Suppressor macrophage (primary cell): ENCODE measurements around the gene GDNF.
"Not testable (repeated sequence)": the region's sequence is repeated elsewhere in the genome, so short reads cannot be mapped to it uniquely, and the experiment has no call there.

Source experiments
- DNase-seq, 4 experiments: peaks; one replicate each; pipeline ENCODE4 v3.0.0-alpha.2; 2020 to 2022

GDNF gene

DNA sequence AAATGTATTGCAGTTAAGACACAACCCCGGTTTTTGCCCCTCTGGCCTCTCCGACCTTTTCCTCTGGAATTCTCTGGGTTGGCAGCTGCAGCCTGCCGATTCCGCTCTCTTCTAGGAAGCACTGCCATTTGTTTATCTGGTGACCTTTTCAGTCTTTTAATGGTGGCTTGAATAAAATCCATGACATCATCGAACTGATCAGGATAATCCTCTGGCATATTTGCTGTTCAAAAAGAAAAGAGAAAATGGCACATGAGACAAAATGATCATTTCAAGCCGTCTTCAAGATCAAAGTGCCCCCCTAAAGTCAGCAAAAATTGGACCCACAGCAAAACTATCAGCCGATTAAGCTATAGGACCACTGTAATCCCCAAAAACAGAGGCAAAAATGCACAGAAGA lies 23.9 kb downstream of the GDNF start:
- DNase-seq = no peak

DNA sequence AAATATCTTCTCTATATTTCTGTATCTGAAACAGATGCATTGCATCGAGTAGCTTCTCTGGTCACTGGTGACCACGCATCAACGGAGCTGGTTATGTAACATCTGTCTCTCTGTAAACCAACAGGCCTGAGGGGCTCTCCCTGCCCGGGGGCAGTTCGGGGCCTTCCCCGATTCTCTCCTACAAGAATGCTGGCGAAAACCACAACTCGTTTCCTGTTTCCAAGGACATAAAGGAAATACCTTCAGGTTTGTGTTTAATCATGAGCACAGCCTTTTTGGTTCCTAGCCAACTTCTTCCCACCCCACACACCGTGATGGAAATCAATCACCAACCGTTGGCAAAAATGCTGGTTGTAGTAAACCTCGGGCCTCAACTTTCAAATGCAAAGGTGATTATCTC lies 25.1 kb downstream of the GDNF start:
- no peak for DNase-seq

DNA sequence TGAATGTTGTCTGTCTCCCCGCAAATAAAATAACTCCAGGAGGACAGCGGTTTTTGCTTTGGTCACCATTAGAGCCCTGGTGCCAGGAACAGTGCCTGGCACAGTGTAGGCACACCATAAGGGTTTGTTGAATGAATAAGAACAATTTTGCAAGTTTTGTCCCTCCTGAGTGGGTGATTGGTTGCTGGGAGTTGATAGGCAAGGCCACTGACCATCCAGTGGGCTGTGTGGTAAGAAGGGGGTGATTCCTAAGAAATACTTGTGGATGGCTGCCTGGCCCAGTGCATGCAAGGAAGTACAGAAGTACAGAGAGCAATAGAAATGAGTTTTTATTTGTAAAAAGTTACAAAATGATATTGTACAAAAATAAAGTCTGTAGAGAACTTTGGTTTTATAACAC lies 27.5 kb downstream of the GDNF start:
- no peak for DNase-seq

DNA sequence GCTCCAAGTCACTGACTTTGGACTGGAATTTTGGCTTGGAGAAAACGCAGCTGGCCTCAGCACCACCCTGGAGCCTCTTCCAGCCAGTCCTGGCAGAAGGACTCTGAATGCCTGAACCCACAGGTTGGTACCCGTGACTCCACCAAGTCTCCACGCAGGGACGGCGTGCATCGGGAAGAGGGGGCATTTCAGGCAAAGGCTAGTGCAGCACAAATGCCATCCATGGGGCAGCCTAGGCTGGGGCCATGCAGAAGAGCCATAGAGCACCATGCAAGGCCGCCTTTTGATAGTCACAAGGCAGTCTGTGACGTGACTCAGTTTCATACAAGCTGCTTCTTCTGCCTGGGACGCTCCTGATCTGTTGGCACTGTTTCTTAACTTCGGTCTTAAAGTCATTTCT lies 28.0 kb downstream of the GDNF start:
- DNase-seq = no peak

DNA sequence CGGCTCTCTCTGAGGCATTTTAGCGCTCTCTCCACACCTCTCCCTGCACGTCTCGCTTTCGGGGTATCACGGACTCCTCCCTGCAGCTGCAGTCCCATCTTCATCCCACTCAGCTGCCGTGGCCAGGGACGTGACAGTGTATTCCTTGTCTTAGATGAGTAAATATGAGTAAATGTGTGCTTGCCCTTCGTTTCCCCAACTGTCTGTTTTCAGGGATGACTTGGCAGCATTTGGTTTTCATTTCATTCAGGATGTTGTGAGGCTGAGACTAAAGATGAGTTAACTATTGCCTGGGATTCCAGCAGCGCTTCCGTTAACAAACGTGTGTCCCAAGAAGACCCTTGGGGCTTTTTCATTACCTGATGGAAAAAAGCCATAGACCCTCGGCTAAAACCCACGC lies 29.5 kb downstream of the GDNF start:
- DNase-seq = no peak

DNA sequence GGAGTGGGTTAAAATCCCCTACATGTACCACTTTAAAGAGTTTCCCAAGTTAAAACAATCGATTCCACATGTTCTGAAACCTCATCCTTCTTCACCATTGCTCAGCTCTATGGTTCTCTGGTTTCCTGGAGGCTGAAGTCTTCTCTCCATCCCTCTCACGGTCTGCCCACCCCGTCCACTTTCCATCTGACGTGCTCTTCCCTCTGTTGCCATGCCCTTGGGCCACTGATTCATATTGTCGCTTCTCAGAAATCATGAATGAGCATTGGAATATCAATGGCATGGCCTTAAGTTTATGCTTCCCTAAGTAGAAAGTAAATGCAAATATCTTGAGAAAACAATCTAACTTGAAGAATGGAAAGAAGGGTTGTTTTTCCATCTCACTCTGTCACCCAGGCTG lies 30.9 kb downstream of the GDNF start:
- no peak for DNase-seq

DNA sequence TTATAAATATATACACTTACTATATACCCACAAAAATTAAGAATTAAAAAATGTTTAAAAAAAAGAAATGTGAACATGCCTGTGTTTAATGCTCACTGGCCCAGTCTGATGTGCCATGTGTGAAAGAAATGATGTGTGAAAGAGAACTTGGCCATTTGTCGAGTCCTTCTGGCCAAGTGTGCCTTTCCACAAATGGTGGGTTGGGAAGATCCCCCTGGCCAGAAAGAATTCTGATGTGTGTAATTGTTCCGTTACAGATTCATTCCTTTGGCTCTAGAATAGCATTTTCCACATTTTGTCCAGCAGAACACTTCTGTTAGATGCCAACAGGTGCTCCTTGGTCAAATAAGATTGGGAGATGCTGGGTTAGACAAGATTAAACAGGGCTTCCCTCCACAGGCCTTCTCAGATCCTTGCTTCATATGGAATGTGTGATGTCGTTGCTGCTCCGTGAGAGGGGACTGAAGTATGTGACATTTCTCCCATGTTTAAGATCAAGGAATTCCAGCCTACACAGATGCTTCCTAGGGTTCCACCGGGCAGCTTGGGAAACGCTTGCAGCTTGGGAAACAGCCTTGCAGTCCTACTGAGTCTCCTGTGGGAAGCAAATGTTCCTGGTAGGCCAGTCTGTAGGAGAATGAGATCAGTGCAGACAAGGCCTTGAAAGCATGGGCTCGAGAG lies 32.1 kb downstream of the GDNF start:
- no peak for DNase-seq

DNA sequence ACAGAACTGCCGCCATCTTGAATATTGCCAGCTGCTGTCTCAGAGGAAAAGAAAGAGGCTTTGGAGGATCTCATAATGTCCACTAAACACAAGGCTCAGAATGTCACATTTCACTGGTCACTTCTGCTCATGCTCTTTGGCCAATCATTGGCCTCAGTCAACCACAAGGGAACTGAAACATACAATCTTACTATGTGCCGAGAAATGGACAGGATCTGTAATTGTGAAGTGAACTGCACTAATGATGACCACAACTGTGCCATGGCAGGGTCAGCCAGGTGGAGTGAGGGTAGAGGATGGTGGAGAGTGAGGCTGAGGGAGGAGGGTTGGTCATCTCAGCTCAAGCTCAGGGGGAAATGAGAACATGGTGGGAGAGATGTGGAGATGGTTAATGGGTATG lies 32.8 kb downstream of the GDNF start:
- DNase-seq = no peak

DNA sequence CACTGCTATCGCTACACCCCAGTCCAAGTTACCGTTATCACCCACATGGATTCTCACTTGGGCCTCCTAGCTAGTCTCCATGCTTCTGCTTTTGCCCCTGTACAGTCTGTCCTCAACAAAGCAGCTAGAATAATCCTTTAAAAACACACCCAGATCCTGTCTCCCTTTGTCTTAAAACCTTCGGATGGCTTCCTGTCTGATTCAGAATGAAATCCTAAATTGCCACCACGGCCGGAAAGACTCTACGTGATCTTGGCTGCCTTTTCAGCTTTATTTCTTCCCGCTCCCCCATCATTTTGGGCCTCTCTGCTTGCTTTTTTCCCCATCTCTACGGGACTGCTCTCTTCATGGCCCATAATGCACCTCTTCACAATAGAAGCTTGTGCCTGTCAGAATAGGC lies 33.4 kb downstream of the GDNF start:
- DNase-seq = no peak

DNA sequence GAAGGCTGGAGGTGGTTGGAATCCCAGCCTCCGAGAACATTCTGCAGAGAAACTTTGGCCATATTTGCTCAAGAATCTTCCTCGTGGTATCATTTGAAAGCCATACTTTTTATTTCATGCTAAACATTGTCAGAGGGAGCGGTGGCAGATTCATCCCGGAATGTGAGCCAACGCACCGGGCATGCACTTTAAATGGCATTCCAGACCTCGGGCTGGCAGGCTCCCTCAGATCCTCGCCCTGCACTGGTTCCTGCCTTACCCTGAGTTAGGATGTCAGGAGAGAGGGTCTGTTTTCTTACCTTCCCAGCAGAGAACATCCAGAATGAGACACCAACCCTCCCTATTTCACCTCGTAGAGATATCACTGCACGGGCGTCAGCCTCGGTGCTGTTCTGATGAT lies 33.8 kb downstream of the GDNF start:
- no peak for DNase-seq

DNA sequence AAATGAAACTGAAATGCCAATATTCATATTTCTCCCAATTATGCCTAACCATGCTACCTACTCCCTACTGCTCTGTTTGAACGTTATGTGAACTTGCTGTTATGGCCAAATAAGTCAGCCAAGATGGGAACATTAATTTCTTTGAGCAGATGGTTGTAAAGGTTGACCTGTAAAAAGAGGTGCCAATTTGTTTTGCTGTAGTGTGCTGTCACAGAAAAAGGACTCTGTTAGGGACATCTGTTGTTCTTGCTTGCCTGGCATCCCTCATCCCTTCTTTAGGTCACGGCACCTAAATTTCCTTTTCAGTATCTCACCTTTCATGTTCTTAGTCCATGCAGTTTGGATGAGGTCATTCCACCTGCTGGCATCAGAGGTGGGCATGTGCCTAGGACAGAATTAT lies 35.4 kb downstream of the GDNF start:
- DNase-seq = no peak

DNA sequence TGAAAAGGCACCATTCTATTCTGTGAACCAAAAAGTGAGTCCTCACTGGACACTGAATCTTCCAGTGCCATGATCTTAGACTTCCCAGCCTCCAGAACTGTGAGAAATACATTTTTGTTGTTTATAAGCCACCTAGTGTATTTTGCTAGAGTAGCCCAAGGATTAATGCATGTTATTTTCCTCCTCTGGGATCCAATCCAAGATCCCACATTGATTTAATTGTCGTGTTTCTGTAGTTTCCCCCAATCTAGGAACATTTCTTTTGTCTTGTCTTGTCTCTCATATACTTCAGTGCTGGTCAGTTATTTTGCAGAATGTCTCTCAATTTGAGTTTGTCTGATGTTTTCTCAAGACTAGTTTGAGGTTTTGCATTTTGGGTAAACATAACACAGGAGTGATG lies 36.4 kb downstream of the GDNF start:
- DNase-seq = no peak

DNA sequence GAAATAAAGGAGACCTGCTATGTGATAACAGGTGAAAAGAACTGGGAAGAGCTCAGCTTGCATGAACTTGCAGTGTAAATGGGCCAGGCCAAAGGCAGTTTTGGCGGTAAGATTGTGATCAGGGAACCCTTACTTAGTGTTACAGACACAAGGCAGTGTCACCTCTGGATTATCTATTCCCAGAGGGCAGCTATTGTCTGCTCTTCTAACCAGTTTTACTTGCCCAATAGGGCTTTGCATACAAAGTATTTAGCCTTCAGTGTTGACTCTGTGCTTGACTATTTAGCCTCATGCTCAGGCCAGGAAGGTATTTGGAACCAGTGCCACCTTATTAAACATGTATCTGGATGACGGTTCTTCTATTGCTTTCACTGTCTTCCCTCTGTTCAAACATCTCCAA lies 38.3 kb downstream of the GDNF start:
- no peak for DNase-seq

DNA sequence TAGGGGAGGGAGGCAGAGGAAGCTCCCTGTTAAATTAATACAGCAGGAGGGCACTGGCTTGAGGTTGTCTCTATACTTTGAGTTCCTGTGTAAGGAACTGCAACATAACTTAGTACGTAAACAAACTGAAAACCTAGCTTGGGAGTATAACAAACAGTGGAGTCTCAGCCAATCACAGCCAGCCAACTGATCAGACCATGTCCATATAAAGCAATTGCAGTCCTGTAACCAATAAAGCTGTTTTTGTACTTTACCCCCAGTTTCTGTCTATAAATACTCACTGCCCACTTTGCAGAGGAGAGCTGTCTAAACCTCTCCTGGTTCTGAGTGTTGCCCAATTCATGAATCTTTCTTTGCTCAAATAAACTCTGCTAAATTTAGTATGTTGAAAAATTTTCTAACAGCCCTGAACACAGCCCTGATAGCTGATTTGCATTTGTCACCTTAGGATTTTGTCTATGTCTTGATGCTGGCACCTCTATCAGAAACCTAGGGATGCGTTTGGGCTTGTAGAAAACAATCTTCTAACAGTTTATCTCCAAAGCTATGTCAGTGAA lies 39.9 kb downstream of the GDNF start:
- DNase-seq = peak in 1 of 4 experiments; percentile 2

DNA sequence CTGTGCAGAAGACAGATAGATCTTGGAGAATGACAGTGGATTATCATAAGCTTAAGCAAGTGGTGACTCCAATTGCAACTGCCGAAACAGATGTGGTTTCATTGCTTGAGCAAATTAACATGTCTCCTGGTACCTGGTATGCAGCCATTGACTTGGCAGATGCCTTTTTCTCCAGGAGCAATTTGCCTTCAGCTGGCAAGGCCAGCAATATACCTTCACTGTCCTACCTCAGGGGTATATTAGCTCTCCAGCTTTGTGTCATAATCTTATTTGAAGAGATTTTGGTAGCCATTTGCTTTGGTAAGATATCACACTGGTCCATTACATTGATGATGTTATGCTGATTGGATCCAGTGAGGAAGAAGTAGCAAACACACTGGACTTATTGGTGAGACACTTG lies 43.4 kb downstream of the GDNF start:
- DNase-seq = not testable (repeated sequence)

DNA sequence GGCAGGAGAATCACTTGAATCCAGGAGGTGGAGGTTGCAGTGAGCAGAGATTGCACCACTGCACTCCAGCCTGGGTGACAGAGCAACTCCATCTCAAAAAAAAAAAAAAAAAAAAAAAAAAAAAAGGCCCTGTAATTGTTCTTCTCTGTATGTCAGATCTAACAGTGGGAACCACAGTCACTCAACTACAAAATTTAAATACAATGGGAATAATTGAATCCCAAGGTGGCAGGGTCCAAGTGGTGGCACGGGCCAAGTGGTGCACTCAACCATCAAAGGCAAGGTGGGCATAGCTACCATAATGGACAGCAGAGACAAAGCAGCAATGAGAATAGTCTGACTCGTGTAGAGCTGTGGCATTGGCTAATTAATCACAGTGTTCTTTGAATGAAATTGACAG lies 44.5 kb downstream of the GDNF start:
- DNase-seq = not testable (repeated sequence)

DNA sequence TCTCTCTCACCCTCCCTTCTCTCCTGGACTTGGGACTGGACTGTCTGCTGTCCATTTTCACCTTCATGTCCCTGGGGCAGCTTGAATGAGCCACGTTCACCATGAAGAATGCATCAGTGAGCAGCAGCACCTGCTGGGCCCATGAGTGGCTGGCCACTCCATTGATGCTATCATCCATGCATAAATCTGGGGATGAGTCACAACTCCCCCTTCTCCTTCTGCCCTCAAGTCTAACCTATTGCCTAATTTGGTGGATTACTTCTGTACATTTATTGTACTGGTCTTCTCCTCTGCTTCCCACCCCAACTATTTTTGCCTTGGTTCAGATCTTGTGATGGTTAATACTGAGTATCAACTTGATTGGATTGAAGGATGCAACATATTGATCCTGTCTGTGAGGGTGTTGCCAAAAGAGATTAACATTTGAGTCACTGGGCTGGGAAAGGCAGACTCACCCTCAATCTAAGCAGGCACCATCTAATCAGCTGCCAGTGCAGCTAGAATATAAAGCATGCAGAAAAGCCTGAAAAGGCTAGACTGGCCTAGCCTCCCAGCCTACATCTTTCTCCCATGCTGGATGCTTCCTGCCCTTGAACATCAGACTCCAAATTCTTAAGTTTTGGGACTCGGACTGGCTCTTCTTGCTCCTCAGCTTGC lies 46.7 kb downstream of the GDNF start:
- DNase-seq = peak; percentile 5 to 62 (median 24)

DNA sequence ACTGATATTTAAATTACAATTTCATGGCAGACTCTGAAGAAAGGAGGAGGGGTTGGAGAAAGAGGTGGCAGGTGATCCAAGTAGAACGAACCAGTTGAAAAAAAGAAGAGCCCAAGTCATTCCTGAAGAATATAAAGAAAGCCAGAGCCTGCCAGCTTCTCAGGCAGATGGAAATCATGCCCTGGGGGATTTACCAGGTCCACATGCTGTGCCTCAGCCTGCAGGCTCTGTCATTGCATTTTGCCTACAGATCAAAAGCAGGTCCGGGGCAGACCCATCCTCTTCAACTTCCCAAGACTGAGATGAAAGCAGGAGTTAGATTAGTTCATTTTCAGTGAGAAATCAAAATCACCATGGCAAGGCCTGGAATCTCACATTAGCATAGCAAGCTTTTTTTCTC lies 48.5 kb downstream of the GDNF start:
- DNase-seq = no peak

DNA sequence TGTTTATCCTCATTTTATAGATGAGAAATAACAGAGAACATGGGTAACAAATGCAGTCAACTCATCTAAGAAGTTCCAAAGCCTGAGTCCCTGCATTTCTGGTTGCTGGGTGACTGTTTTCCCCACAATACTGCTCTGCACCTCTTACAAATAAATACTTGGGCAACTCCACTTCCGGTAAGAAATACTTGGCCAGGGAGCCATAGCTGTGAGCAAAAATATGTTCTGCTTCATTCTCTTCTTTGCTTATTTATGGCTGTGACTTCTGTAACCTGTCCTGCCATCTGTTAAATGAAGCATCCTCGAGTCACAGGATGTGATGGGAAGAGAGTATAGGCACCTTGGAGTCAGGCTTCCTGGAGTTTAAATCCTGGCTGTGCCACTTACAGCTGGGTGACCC lies 49.9 kb downstream of the GDNF start:
- no peak for DNase-seq

DNA sequence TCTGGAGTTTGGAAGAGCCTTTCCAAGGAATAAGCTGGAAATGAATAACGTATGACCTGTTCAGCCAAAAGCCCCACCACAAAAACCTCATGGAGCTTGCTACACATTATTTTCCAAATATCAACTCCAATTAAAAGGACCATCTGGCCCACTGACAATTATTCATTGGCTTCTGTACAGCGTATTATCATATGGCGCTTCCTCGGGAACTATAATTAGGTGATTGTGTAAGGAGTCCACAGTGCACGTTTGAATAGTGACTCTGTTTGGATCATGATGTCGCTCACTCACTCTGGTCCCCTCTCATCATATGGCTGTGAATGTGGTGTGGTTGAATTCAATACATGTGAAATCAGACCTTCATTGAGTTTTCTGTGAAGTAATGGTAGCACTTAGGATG lies 52.1 kb downstream of the GDNF start:
- DNase-seq = no peak

DNA sequence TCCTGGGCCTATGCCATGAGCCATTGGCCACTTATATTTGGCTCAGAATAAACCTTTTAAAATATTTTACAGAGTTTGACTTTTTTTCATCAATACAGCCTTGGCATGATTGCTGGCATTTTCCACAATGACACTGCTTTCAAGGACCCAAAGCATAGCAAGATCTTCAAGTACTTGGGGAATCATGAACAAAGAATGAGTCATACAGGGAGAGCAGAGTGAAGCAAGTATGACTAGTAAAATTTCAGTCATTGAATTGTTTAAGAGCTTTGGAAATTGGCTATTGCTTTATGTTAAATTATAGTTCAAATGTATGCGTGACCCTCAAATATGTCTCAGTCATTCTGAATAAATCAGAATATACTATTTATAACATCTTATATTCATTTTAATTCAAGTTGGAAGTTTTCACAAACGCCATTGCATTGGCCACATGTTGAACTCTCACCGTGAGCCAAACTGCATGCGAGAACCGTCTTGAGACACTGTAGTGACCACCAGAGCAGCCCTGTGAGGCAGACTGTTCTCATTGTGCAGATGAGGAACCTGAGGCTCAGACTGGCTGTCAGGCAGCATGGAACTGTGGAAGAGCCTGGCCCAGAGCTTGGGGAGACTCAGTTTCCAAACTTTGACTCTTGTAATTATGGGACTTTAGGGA lies 52.9 kb downstream of the GDNF start:
- peak in 1 of 4 experiments; percentile 17 for DNase-seq

DNA sequence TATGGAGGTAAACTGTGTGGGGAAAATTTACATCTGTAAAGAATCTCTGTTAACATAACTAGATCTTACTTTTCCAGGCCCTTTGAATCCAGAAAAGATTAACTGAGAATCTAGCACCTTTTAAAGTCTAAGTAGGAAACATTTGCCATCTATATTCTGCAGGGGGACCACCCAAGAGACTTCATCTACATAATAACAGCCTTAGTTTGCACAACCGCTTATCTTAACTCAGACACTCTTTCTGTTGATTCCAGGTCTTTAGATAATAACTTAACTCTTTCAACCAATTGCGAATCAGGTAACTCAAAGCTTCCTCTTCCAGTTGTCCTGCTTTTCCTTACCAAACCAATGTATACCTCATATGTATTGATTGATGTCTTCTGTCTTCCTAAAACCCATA lies 53.4 kb downstream of the GDNF start:
- no peak for DNase-seq

DNA sequence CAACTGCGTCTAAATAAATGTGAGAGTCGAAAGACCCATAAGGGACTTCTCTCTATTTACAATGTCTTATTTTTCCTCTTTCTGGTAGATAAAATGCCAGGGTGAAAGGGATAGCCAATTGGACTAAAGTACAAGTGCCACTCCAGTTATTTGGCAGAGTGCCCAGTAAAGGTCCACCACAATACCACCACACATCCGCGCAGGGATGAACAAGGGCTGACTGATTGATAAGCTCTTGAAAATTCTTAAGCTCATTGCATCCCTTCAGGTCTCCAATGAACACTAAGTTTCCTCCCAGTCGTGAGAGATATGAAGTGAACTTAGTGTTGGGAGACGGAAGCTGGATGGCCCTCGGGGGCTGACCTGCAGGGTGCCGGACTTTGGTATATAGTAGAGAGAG lies 58.4 kb downstream of the GDNF start:
- DNase-seq = not testable (repeated sequence)
